H9 (cell line): ENCODE measurements around the gene TBC1D1. TPM values are rescaled to one million over a fixed set of nuclear protein-coding genes. Genes with fewer than 3 reads are reported as not detected.

Source experiments
- DNase-seq: peaks from one replicate; pipeline ENCODE4 v3.0.0-alpha.2; 2017
- H2AFZ ChIP-seq: one replicate; pipeline ENCODE4 v1.6.1; 2013; ENCODE audit warnings: mild to moderate bottlenecking, low read length, control low read depth, moderate library complexity
- H2AK5ac ChIP-seq: 2 replicates; pipeline ENCODE4 v1.6.1; 2013; ENCODE audit warnings: low read length, control low read depth, mixed read lengths; ENCODE audit not compliant: insufficient read length
- H2BK120ac ChIP-seq: one replicate; pipeline ENCODE4 v1.6.1; 2013; ENCODE audit warnings: low read depth, mild to moderate bottlenecking, low read length, control low read depth, inconsistent platforms; ENCODE audit not compliant: poor library complexity, severe bottlenecking
- H2BK12ac ChIP-seq: 2 replicates; pipeline ENCODE4 v1.6.1; 2013; ENCODE audit warnings: low read length, control low read depth, mixed read lengths, low read depth; ENCODE audit not compliant: insufficient read length
- H2BK15ac ChIP-seq: 2 replicates; pipeline ENCODE4 v1.6.1; 2013; ENCODE audit warnings: low read depth, low read length, control low read depth
- H2BK20ac ChIP-seq: one replicate; pipeline ENCODE4 v1.6.1; 2013; ENCODE audit warnings: low read depth, mild to moderate bottlenecking, low read length, control low read depth, inconsistent platforms; ENCODE audit not compliant: poor library complexity, severe bottlenecking
- H2BK5ac ChIP-seq: 2 replicates; pipeline ENCODE4 v1.6.1; 2013; ENCODE audit warnings: low read length, control low read depth, mixed read lengths; ENCODE audit not compliant: insufficient read length
- H3K14ac ChIP-seq: 2 replicates; pipeline ENCODE4 v1.6.1; 2013; ENCODE audit warnings: low read length, control low read depth; ENCODE audit not compliant: insufficient read depth
- H3K18ac ChIP-seq: 2 replicates; pipeline ENCODE4 v1.6.1; 2013; ENCODE audit warnings: low read depth, mild to moderate bottlenecking, mixed read lengths, low read length, control low read depth; ENCODE audit not compliant: insufficient read length
- H3K23ac ChIP-seq: 2 replicates; pipeline ENCODE4 v1.6.1; 2013; ENCODE audit warnings: low read length, control low read depth, mixed read lengths, low read depth; ENCODE audit not compliant: insufficient read length
- H3K23me2 ChIP-seq: 2 replicates; pipeline ENCODE4 v1.6.1; 2013; ENCODE audit warnings: low read depth, mild to moderate bottlenecking, mixed read lengths, low read length, control low read depth; ENCODE audit not compliant: insufficient read length, poor library complexity, severe bottlenecking
- H3K27ac ChIP-seq: 2 replicates; pipeline ENCODE4 v1.5.1; 2013; ENCODE audit warnings: low read length, control low read depth, mixed read lengths, low read depth; ENCODE audit not compliant: insufficient read length
- H3K27me3 ChIP-seq: 2 replicates; pipeline ENCODE4 v1.6.1; 2013; ENCODE audit warnings: low read length, control low read depth, inconsistent platforms; ENCODE audit not compliant: insufficient read depth
- H3K4ac ChIP-seq: 2 replicates; pipeline ENCODE4 v1.6.1; 2013; ENCODE audit warnings: low read depth, mild to moderate bottlenecking, control low read depth, inconsistent platforms, low read length, moderate library complexity
- H3K4me1 ChIP-seq: 2 replicates; pipeline ENCODE4 v1.6.1; 2013; ENCODE audit warnings: low read length, control low read depth, inconsistent platforms; ENCODE audit not compliant: insufficient read depth
- H3K4me2 ChIP-seq: 2 replicates; pipeline ENCODE4 v1.6.1; 2013; ENCODE audit warnings: low read length, control low read depth, mixed read lengths; ENCODE audit not compliant: insufficient read length, insufficient read depth
- H3K56ac ChIP-seq: 2 replicates; pipeline ENCODE4 v1.6.1; 2013; ENCODE audit warnings: low read depth, mild to moderate bottlenecking, mixed read lengths, low read length, control low read depth; ENCODE audit not compliant: insufficient read length
- H3K79me1 ChIP-seq: 2 replicates; pipeline ENCODE4 v1.6.1; 2013; ENCODE audit warnings: low read depth, mild to moderate bottlenecking, moderate library complexity, low read length, control low read depth, inconsistent platforms; ENCODE audit not compliant: insufficient read depth, poor library complexity, severe bottlenecking
- H3K79me2 ChIP-seq: 2 replicates; pipeline ENCODE4 v1.6.1; 2013; ENCODE audit warnings: low read length, control low read depth, inconsistent platforms; ENCODE audit not compliant: insufficient read depth
- H3K9ac ChIP-seq: 2 replicates; pipeline ENCODE4 v1.6.1; 2013; ENCODE audit warnings: low read length, control low read depth, mixed read lengths; ENCODE audit not compliant: insufficient read length; ENCODE audit errors: extremely low read depth
- H3K9me3 ChIP-seq: one replicate; pipeline ENCODE4 v1.6.1; 2013; ENCODE audit warnings: low read depth, low read length, inconsistent platforms; ENCODE audit not compliant: control insufficient read depth
- H3T11ph ChIP-seq: one replicate; pipeline ENCODE4 v1.6.1; 2013; ENCODE audit warnings: mild to moderate bottlenecking, low read length, control low read depth, inconsistent platforms
- H4K20me1 ChIP-seq: one replicate; pipeline ENCODE4 v1.6.1; 2013; ENCODE audit not compliant: control insufficient read depth, insufficient read length, insufficient read depth
- H4K5ac ChIP-seq: 2 replicates; pipeline ENCODE4 v1.6.1; 2013; ENCODE audit warnings: low read depth, mild to moderate bottlenecking, mixed read lengths, low read length, control low read depth; ENCODE audit not compliant: insufficient read length
- H4K8ac ChIP-seq: replicated peaks from 2 replicates; pipeline ENCODE4 v1.6.1; 2013; ENCODE audit warnings: low read length, control low read depth, mixed read lengths, low read depth; ENCODE audit not compliant: insufficient read length
- H4K91ac ChIP-seq: 2 replicates; pipeline ENCODE4 v1.6.1; 2013; ENCODE audit warnings: low read depth, mild to moderate bottlenecking, moderate library complexity, mixed read lengths, low read length, control low read depth; ENCODE audit not compliant: insufficient read length
- H3K27ac Mint-ChIP-seq, 3 experiments: 2 replicates in 2 of 3; 3 replicates in 1 of 3; pipeline ENCODE4 v1.8.0; 2020 to 2021; ENCODE audit warnings: mixed read lengths in 3 of 3, mild to moderate bottlenecking in 1 of 3, moderate library complexity in 1 of 3
- H3K27me3 Mint-ChIP-seq: 2 replicates; pipeline ENCODE4 v1.8.0; 2021; ENCODE audit warnings: low read depth, mild to moderate bottlenecking, moderate library complexity, mixed read lengths
- H3K36me3 Mint-ChIP-seq, 3 experiments: 2 replicates in 2 of 3; 3 replicates in 1 of 3; pipeline ENCODE4 v1.8.0; 2020 to 2021; ENCODE audit warnings: low read depth in 3 of 3, mixed read lengths in 3 of 3; ENCODE audit not compliant: insufficient read depth in 1 of 3
- H3K4me1 Mint-ChIP-seq, 2 experiments: 2 replicates each; pipeline ENCODE4 v1.8.0; 2020; ENCODE audit warnings: mixed read lengths in 2 of 2
- H3K4me3 Mint-ChIP-seq, 2 experiments: 2 replicates in 1 of 2; 3 replicates in 1 of 2; pipeline ENCODE4 v1.8.0; 2020 to 2021; ENCODE audit warnings: mild to moderate bottlenecking in 2 of 2, mixed read lengths in 2 of 2, moderate library complexity in 1 of 2
- H3K9me3 Mint-ChIP-seq, 2 experiments: 2 replicates in 1 of 2; 3 replicates in 1 of 2; pipeline ENCODE4 v1.8.0; 2020; ENCODE audit warnings: mild to moderate bottlenecking in 2 of 2, mixed read lengths in 2 of 2, moderate library complexity in 1 of 2
- CTCF ChIP-seq: fragments of 200-600 bp; sonication (generic); conservative IDR thresholded peaks from 3 replicates; pipeline ENCODE4 v1.8.0; 2021; ENCODE audit warnings: antibody characterized with exemption, mild to moderate bottlenecking
- WGBS: extraction: QIAGEN DNeasy Blood & Tissue Kit; methylation state at CpG from one replicate; pipeline ENCODE4 v1.1.7; 2013; ENCODE audit warnings: missing lambda C conversion rate, low lambda C conversion rate, mixed read lengths; ENCODE audit not compliant: insufficient read length; ENCODE audit errors: extremely low coverage; 5-methylcytosine and 5-hydroxymethylcytosine counted together
- total RNA-seq: library from RNA; stranded (reverse); gene quantifications from 2 replicates; pipeline ENCODE4 v1.2.1, GENCODE V29; 2021

Gene TBC1D1
- total RNA-seq, 1 experiment from 2014 or later, result 109 TPM

GRCh38 chr4:37876156-37876555, 14.7 kb upstream of the TBC1D1 start:
- H4K91ac ChIP-seq, result no peak overlapping the region
- Mint-ChIP-seq H3K27ac (no peak overlapping the region), H3K9me3 (no peaks in the 10 kb centered on the region), H3K4me1 (peaks cover 2 to 5% of the 10 kb centered on the region in 2 experiments; a peak in 2 of 4 replicates), H3K27me3 (no peaks in the 10 kb centered on the region), H3K36me3 (no peaks in the 10 kb centered on the region; a peak in 1 of 7 replicates), H3K4me3 (no peak overlapping the region)
- H2BK12ac ChIP-seq, result no peak overlapping the region
- H3K79me1 ChIP-seq, result no peaks in the 10 kb centered on the region
- no peak overlapping the region for H2BK15ac ChIP-seq
- H3K23ac ChIP-seq, result peak overlapping the region; percentile 69
- H2BK5ac ChIP-seq, result no peak overlapping the region
- H3K14ac ChIP-seq, result no peak overlapping the region
- DNase-seq, result no peak
- no peak overlapping the region for H3K18ac ChIP-seq
- no peak overlapping the region for H2BK120ac ChIP-seq
- H3K4me1 ChIP-seq, result no peaks in the 10 kb centered on the region
- no peak overlapping the region for H2AFZ ChIP-seq
- H3K4me2 ChIP-seq, result no peak overlapping the region
- no peak overlapping the region for H3K4ac ChIP-seq
- WGBS, result no CpG with 5 or more reads among the region's 2 CpGs
- no peaks in the 10 kb centered on the region for H3K23me2 ChIP-seq
- H3K27ac ChIP-seq, result no peak overlapping the region
- no peak overlapping the region for H3T11ph ChIP-seq
- no peak overlapping the region for H3K56ac ChIP-seq
- H4K8ac ChIP-seq, result no peak overlapping the region
- H3K9ac ChIP-seq, result no peak overlapping the region
- no peak overlapping the region for H4K5ac ChIP-seq
- H4K20me1 ChIP-seq, result no peaks in the 10 kb centered on the region
- H3K9me3 ChIP-seq, result no peaks in the 10 kb centered on the region
- H3K27me3 ChIP-seq, result no peaks in the 10 kb centered on the region
- no peaks in the 10 kb centered on the region for H3K79me2 ChIP-seq
- H2BK20ac ChIP-seq, result no peak overlapping the region
- TF ChIP-seq CTCF, result no peak
- no peak overlapping the region for H2AK5ac ChIP-seq
